HG02852 (cell line): ENCODE measurements around the gene PDE9A.

ENCODE experiments used
- ATAC-seq: cut with Tn5 transposase; IDR thresholded peaks from one replicate; pipeline ENCODE4 v1.9.1; 2021; ENCODE audit warnings: mild to moderate bottlenecking, moderate library complexity; ENCODE audit not compliant: unreplicated experiment

The PDE9A gene

GRCh38 chr21:42815217-42815616 lies 161.8 kb downstream of the PDE9A start:
- no peak for ATAC-seq

DNA sequence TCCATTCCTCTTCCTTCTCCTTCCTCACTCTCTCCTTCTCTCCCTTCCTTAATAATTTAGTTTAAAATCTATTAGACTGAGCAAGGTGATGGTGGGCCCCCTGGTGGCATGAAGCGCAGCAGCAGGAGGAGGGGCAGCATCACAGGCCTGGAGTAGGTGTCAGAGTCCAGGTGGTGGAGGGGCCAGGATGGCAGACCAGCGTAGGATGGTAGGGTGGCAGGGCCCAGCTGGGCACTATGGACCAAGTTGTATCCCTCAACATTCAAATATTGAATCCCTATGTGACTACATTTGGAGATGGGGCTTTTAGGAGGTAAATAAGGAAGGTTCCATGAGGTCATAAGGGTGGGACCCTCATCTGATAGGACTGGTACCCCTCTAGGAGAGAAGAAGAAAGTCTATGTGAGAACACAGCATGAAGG lies 164.9 kb downstream of the PDE9A start:
- ATAC-seq: no peak

- no peak for ATAC-seq
These were observed 166.6 kb downstream of the PDE9A start for GRCh38 chr21:42819861-42820615.

- ATAC-seq: no peak
These were observed 167.4 kb downstream of the PDE9A start for GRCh38 chr21:42820616-42821465.
